Cardiac muscle cell (in vitro differentiated cells and primary cell): ENCODE results near the gene EIF3M. TPM values are rescaled to one million over a fixed set of nuclear protein-coding genes. Genes with fewer than 3 reads are reported as not detected.

Experiments used
- polyA plus RNA-seq: library from polyadenylated mRNA; unstranded; fragments of >200 nt; fragmentation: Nextera tagmentation; extraction: Ambion mirVana; gene quantifications from 2 replicates; pipeline ENCODE4 v1.2.1, GENCODE V29; 2016
- total RNA-seq: library from RNA; depleted of rRNA; stranded (reverse); fragments of >200 nt; gene quantifications from 2 replicates; pipeline ENCODE4 v1.2.3, GENCODE V29; 2016

EIF3M gene
- total and polyA plus RNA-seq, 2 experiments from 2014 or later = 343 to 587 TPM

Other genes starting within 250 kb of the EIF3M start
- gene WT1, start 148.3 kb upstream of the EIF3M start, total RNA-seq = 5.0 and 5.2 TPM in 2 replicates
- 0.70 and 3.0 TPM in 2 replicates for gene WT1, start 148.3 kb upstream of the EIF3M start, polyA plus RNA-seq
- gene CCDC73, start 210.8 kb downstream of the EIF3M start, total RNA-seq = not detected in 2 replicates
- 0.76 TPM in 1 of 2 replicates, not detected in the other for gene CCDC73, start 210.8 kb downstream of the EIF3M start, polyA plus RNA-seq
- not detected in 2 replicates for gene PRRG4, start 246.1 kb downstream of the EIF3M start, total RNA-seq
- gene PRRG4, start 246.1 kb downstream of the EIF3M start, polyA plus RNA-seq = not detected in 2 replicates